ENCODE data around the gene CDK14.
"Not testable (repeated sequence)": the region's sequence is repeated elsewhere in the genome, so short reads cannot be mapped to it uniquely, and the experiment has no call there.

Gene CDK14

GRCh38 chr7:90763108-90763507, 167.0 kb downstream of the CDK14 start:
- DNase-seq, result no peak

GRCh38 chr7:90764848-90765570, 168.9 kb downstream of the CDK14 start:
- peak in 2 of 4 experiments; percentile 3 to 27 for DNase-seq

- no peak for DNase-seq
These were observed 170.9 kb downstream of the CDK14 start for GRCh38 chr7:90766814-90767564.

- no peak for DNase-seq
These were observed 172.2 kb downstream of the CDK14 start for GRCh38 chr7:90768301-90768700.

- DNase-seq, result no peak
These were observed 172.9 kb downstream of the CDK14 start for GRCh38 chr7:90769036-90769435.

- DNase-seq, result not testable (repeated sequence)
These were observed 173.4 kb downstream of the CDK14 start for GRCh38 chr7:90769566-90769965.

GRCh38 chr7:90771281-90771680, 175.2 kb downstream of the CDK14 start:
- no peak for DNase-seq

- DNase-seq, result peak; percentile 11 to 56 (median 33)
These were observed 176.3 kb downstream of the CDK14 start for GRCh38 chr7:90772410-90772809.

- DNase-seq, result no peak
These were observed 177.1 kb downstream of the CDK14 start for GRCh38 chr7:90773269-90773668.

GRCh38 chr7:90774706-90775105, 178.6 kb downstream of the CDK14 start:
- no peak for DNase-seq

GRCh38 chr7:90775383-90775965, 179.4 kb downstream of the CDK14 start:
- no peak for DNase-seq

- DNase-seq, result no peak
These were observed 180.9 kb downstream of the CDK14 start for GRCh38 chr7:90777041-90777440.

- no peak for DNase-seq
These were observed 181.3 kb downstream of the CDK14 start for GRCh38 chr7:90777465-90777864.

- no peak for DNase-seq
These were observed 181.8 kb downstream of the CDK14 start for GRCh38 chr7:90777886-90778285.

- no peak for DNase-seq
These were observed 191.9 kb downstream of the CDK14 start for GRCh38 chr7:90788052-90788451.

- no peak for DNase-seq
These were observed 193.7 kb downstream of the CDK14 start for GRCh38 chr7:90789736-90790306.

GRCh38 chr7:90791596-90791995, 195.5 kb downstream of the CDK14 start:
- DNase-seq, result no peak

GRCh38 chr7:90792301-90792700, 196.2 kb downstream of the CDK14 start:
- DNase-seq, result no peak

- not testable (repeated sequence) for DNase-seq
These were observed 198.1 kb downstream of the CDK14 start for GRCh38 chr7:90794234-90794633.

GRCh38 chr7:90797596-90797995, 201.5 kb downstream of the CDK14 start:
- DNase-seq, result no peak

GRCh38 chr7:90804370-90804769, 208.2 kb downstream of the CDK14 start:
- no peak for DNase-seq

GRCh38 chr7:90815552-90815951, 219.4 kb downstream of the CDK14 start:
- not testable (repeated sequence) for DNase-seq

GRCh38 chr7:90816511-90817142, 220.5 kb downstream of the CDK14 start:
- DNase-seq, result peak in 2 of 4 experiments; percentile 1 to 4
